Chondrocyte (in vitro differentiated cells): ENCODE results near the gene CASK. TPM values are rescaled to one million over a fixed set of nuclear protein-coding genes. Genes with fewer than 3 reads are reported as not detected.
"Not testable (repeated sequence)": the region's sequence is repeated elsewhere in the genome, so short reads cannot be mapped to it uniquely, and the experiment has no call there.

Experiments used
- DNase-seq: peaks from one replicate; pipeline ENCODE4 v3.0.0; 2021; ENCODE audit warnings: mixed read lengths, low spot score
- H3K27ac Mint-ChIP-seq: one replicate; pipeline ENCODE4 v1.8.0; 2021; ENCODE audit warnings: mild to moderate bottlenecking, moderate library complexity, mixed read lengths; ENCODE audit not compliant: unreplicated experiment
- H3K27me3 Mint-ChIP-seq: 2 replicates; pipeline ENCODE4 v1.8.0; 2021; ENCODE audit warnings: low read depth, mixed read lengths
- H3K36me3 Mint-ChIP-seq: 2 replicates; pipeline ENCODE4 v1.8.0; 2021; ENCODE audit warnings: low read depth, mixed read lengths
- H3K4me1 Mint-ChIP-seq: 2 replicates; pipeline ENCODE4 v1.8.0; 2021; ENCODE audit warnings: low read depth, mild to moderate bottlenecking, mixed read lengths
- H3K4me3 Mint-ChIP-seq: one replicate; pipeline ENCODE4 v1.8.0; 2021; ENCODE audit warnings: mild to moderate bottlenecking, moderate library complexity, mixed read lengths; ENCODE audit not compliant: unreplicated experiment
- H3K9me3 Mint-ChIP-seq: 2 replicates; pipeline ENCODE4 v1.8.0; 2021; ENCODE audit warnings: low read depth, mixed read lengths
- total RNA-seq: library from RNA; stranded (reverse); gene quantifications from 3 replicates; pipeline ENCODE4 v1.2.1, GENCODE V29; 2021
- TF ChIP-seq, protein P1 (sequence below): fragments of 200-600 bp; sonication (generic); IDR thresholded peaks from 2 replicates; pipeline ENCODE4 v1.5.0; 2021; ENCODE audit warnings: antibody characterized with exemption, mild to moderate bottlenecking, moderate library complexity

The CASK gene
- total RNA-seq, 1 donor from 2014 or later, result 44.9 TPM

GRCh38 chrX:41653125-41653524, 270.2 kb downstream of the CASK start:
- Mint-ChIP-seq H3K4me1 (peaks cover 18% of the 10 kb centered on the region), H3K27me3 (no peaks in the 10 kb centered on the region), H3K36me3 (peaks cover 13% of the 10 kb centered on the region), H3K9me3 (peaks cover 15% of the 10 kb centered on the region), H3K4me3 (no peak overlapping the region), H3K27ac (no peak overlapping the region)
- TF ChIP-seq, protein P1, sequence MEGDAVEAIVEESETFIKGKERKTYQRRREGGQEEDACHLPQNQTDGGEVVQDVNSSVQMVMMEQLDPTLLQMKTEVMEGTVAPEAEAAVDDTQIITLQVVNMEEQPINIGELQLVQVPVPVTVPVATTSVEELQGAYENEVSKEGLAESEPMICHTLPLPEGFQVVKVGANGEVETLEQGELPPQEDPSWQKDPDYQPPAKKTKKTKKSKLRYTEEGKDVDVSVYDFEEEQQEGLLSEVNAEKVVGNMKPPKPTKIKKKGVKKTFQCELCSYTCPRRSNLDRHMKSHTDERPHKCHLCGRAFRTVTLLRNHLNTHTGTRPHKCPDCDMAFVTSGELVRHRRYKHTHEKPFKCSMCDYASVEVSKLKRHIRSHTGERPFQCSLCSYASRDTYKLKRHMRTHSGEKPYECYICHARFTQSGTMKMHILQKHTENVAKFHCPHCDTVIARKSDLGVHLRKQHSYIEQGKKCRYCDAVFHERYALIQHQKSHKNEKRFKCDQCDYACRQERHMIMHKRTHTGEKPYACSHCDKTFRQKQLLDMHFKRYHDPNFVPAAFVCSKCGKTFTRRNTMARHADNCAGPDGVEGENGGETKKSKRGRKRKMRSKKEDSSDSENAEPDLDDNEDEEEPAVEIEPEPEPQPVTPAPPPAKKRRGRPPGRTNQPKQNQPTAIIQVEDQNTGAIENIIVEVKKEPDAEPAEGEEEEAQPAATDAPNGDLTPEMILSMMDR, result no peak
- no peak for DNase-seq

DNA sequence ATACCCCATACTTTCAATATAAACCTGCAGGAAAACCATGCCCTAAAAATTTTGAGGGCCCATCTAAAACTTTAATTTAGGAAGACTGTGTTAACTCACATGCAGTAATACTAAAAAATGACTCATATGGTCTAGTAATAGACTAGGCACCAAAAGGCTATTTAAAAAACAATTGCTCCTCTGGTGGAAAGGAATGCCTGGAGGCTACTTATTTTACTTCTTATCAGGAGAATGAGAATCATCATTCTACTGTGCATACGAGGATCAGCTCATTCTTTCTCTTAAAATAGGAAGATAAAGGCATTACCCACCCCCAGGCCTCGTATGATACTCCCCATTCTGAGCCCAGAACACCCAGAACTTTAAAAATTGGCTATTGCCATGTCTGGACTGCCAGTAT, 277.2 kb downstream of the CASK start:
- H3K4me1 Mint-ChIP-seq, result peaks cover 16% of the 10 kb centered on the region

GRCh38 chrX:41634284-41634683, 289.1 kb downstream of the CASK start:
- H3K4me3 Mint-ChIP-seq, result no peak overlapping the region
- peaks cover 11% of the 10 kb centered on the region for H3K4me1 Mint-ChIP-seq
- H3K27ac Mint-ChIP-seq, result peak overlapping the region; percentile 50
- TF ChIP-seq, protein P1, result no peak
- no peak for DNase-seq
- H3K36me3 Mint-ChIP-seq, result no peaks in the 10 kb centered on the region
- H3K9me3 Mint-ChIP-seq, result peaks cover 8% of the 10 kb centered on the region
- H3K27me3 Mint-ChIP-seq, result no peaks in the 10 kb centered on the region

More for the DNA sequence above, 277.2 kb downstream of the CASK start:
- not testable (repeated sequence) for H3K36me3 Mint-ChIP-seq, H3K4me3 Mint-ChIP-seq, DNase-seq, H3K27me3 Mint-ChIP-seq, H3K27ac Mint-ChIP-seq
- H3K9me3 Mint-ChIP-seq, result peaks cover 39% of the 10 kb centered on the region

- Mint-ChIP-seq H3K9me3 (no peaks in the 10 kb centered on the region), H3K27me3 (no peaks in the 10 kb centered on the region), H3K27ac (no peak overlapping the region), H3K4me1 (peaks cover 11% of the 10 kb centered on the region), H3K36me3 (no peaks in the 10 kb centered on the region), H3K4me3 (no peak overlapping the region)
- DNase-seq, result no peak
- TF ChIP-seq, protein P1, result no peak
Observed at GRCh38 chrX:41630091-41630490, 293.3 kb downstream of the CASK start.

DNA sequence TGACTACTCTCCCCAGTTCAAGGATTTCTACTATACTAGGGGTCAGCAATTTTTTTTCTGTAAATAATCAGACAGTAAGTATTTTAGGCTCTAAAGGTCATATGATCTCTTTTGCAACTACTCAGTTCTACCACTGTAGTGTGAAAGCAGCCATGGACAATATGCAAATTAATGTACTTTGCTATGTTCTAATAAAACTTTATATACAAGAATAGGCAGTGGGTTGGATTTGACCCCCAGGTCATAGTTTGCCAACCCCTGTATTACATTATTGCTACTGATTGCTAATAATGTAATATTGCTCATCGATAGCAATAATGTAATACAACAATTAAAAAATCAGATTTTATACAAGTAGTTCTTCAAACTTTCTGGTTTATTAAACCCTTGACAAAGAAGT, 293.8 kb downstream of the CASK start:
- Mint-ChIP-seq H3K4me3 (no peak overlapping the region), H3K9me3 (no peaks in the 10 kb centered on the region), H3K4me1 (peaks cover 8% of the 10 kb centered on the region), H3K36me3 (peaks cover 3% of the 10 kb centered on the region), H3K27ac (no peak overlapping the region), H3K27me3 (no peaks in the 10 kb centered on the region)
- TF ChIP-seq, protein P1, result no peak
- no peak for DNase-seq

DNA sequence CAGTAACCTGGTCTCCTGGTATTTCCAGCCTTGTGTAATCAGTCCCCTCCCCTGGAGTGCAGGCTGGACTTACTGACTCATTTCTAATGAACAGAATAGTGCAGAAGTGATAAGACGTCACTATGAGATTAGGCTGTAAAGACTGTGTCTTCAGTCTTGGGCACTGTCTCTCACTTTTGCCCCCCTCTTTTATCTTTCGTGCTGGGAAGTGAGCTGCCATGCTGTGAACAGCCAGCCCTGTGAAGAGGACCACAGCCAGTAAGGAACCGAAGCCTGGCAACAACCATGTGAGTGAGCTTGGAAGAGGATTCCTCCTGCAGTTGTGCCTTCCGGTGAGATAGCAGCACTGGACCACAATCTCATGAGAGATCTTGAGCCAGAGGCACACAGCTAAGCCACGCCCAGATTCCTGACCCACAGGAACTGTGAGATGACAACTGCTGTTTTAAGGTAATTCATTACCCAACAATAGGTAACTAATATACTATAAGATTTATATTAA, 302.1 kb downstream of the CASK start:
- Mint-ChIP-seq H3K4me1 (peaks cover 17% of the 10 kb centered on the region), H3K36me3 (peaks cover 5% of the 10 kb centered on the region), H3K27ac (no peak overlapping the region), H3K27me3 (no peaks in the 10 kb centered on the region), H3K4me3 (no peak overlapping the region), H3K9me3 (no peaks in the 10 kb centered on the region)
- TF ChIP-seq, protein P1, result no peak
- DNase-seq, result no peak
